Keratinocyte (primary cell): ENCODE data around the gene CYB561. TPM values are rescaled to one million over a fixed set of nuclear protein-coding genes. Genes with fewer than 3 reads are reported as not detected.

ENCODE experiments used
- DNase-seq: peaks from one replicate; pipeline ENCODE4 v3.0.0-alpha.2; 2011; ENCODE audit warnings: low read depth, missing footprints, low spot score
- FAIRE-seq: peaks from 2 replicates; lab custom pipeline; 2011; peaks lifted over from hg19 to GRCh38; lab: Jason Lieb, UNC
- H2AFZ ChIP-seq: 2 replicates; pipeline ENCODE4 v1.6.0; 2012; ENCODE audit warnings: low read length, control low read depth, inconsistent platforms; ENCODE audit not compliant: control insufficient read depth
- H3K27ac ChIP-seq: 2 replicates; pipeline ENCODE4 v1.5.1; 2011; ENCODE audit warnings: low read length; ENCODE audit not compliant: control insufficient read depth, insufficient read depth
- H3K27me3 ChIP-seq: 3 replicates; pipeline ENCODE4 v1.6.0; 2011; ENCODE audit warnings: low read length; ENCODE audit not compliant: control insufficient read depth, insufficient read depth; ENCODE audit errors: extremely low read depth
- H3K36me3 ChIP-seq, 2 experiments: 2 replicates in 1 of 2; 3 replicates in 1 of 2; pipeline ENCODE4 v1.5.1; 2011; ENCODE audit warnings: low read length in 2 of 2, mild to moderate bottlenecking in 1 of 2; ENCODE audit not compliant: control insufficient read depth in 2 of 2, insufficient read depth in 2 of 2; ENCODE audit errors: extremely low read depth in 1 of 2
- H3K4me1 ChIP-seq: 3 replicates; pipeline ENCODE4 v1.5.1; 2011; ENCODE audit warnings: low read length; ENCODE audit not compliant: control insufficient read depth, insufficient read depth; ENCODE audit errors: extremely low read depth
- H3K4me2 ChIP-seq: 3 replicates; pipeline ENCODE4 v1.6.0; 2011; ENCODE audit warnings: low read depth, low read length; ENCODE audit not compliant: control insufficient read depth, insufficient read depth; ENCODE audit errors: extremely low read depth
- H3K4me3 ChIP-seq, 3 experiments: fragments of 200-600 bp in 1 of 3; sonication (generic) in 1 of 3; 2 replicates in 2 of 3; 3 replicates in 1 of 3; pipeline ENCODE4 v1.5.1; 2011 to 2016; ENCODE audit warnings: low read length in 3 of 3, mild to moderate bottlenecking in 3 of 3, control low read depth in 2 of 3, inconsistent platforms in 1 of 3, low read depth in 1 of 3, mixed read lengths in 1 of 3, mixed run types in 1 of 3, moderate library complexity in 1 of 3; ENCODE audit not compliant: control insufficient read depth in 2 of 3, insufficient read depth in 2 of 3; ENCODE audit errors: extremely low read depth in 1 of 3
- H3K79me2 ChIP-seq: 2 replicates; pipeline ENCODE4 v1.6.0; 2012; ENCODE audit warnings: low read length; ENCODE audit not compliant: control insufficient read depth, insufficient read depth
- H3K9ac ChIP-seq: 3 replicates; pipeline ENCODE4 v1.6.0; 2011; ENCODE audit warnings: low read length; ENCODE audit not compliant: control insufficient read depth, insufficient read depth; ENCODE audit errors: extremely low read depth
- H3K9me1 ChIP-seq: 3 replicates; pipeline ENCODE4 v1.6.0; 2011; ENCODE audit warnings: low read length; ENCODE audit not compliant: control insufficient read depth, insufficient read depth; ENCODE audit errors: extremely low read depth
- H3K9me3 ChIP-seq: 2 replicates; pipeline ENCODE4 v1.5.1; 2012; ENCODE audit warnings: low read depth, low read length; ENCODE audit not compliant: control insufficient read depth
- H4K20me1 ChIP-seq: 3 replicates; pipeline ENCODE4 v1.6.0; 2011; ENCODE audit warnings: low read length; ENCODE audit not compliant: control insufficient read depth, insufficient read depth; ENCODE audit errors: extremely low read depth
- EZH2 ChIP-seq: IDR thresholded peaks from one replicate; pipeline ENCODE4 v1.6.1; 2012; ENCODE audit warnings: inconsistent platforms, mild to moderate bottlenecking, low read length, moderate library complexity
- dilution Hi-C: fragments of 300-500 bp; cut with MboI; formaldehyde crosslinking; loops from one replicate; pipeline ENCODE4 v1.7.0; 2020; ENCODE audit warnings: low sequenced_read_pairs; ENCODE audit not compliant: extremely low pct_ligation_motif_present
- polyA plus RNA-seq, 5 experiments: library from polyadenylated mRNA; depleted of rRNA in 3 of 5; stranded (reverse) in 3 of 5; stranded (forward) in 1 of 5; unstranded in 1 of 5; fragments of >200 nt; gene quantifications; 1 replicate in 1 of 5; 2 replicates in 3 of 5; 3 replicates in 1 of 5; pipeline versions ENCODE4 v1.2.1 to v1.2.3, GENCODE V29; 2011 to 2012; ENCODE audit warnings: missing spikeins in 2 of 5, low read depth in 1 of 5, low replicate concordance in 1 of 5
- TF ChIP-seq, protein P1 (sequence below), 3 experiments: IDR thresholded peaks in 1 of 3; conservative IDR thresholded peaks in 1 of 3; optimal IDR thresholded peaks in 1 of 3; 2 replicates in 2 of 3; 3 replicates in 1 of 3; pipeline versions ENCODE3 to v1.5.1; 2011; ENCODE audit warnings: low read length in 3 of 3, mild to moderate bottlenecking in 3 of 3, moderate library complexity in 2 of 3, control low read depth in 1 of 3, inconsistent platforms in 1 of 3; ENCODE audit not compliant: insufficient read depth in 2 of 3; ENCODE audit errors: extremely low read depth in 1 of 3

The CYB561 gene
- polyA plus RNA-seq, 1 donor (not counting 4 experiments of a cell fraction or from before 2014, with no cell fraction given), result 14.4 TPM

GRCh38 chr17:63405020-63405419 lies 41.1 kb downstream of the CYB561 start:
- H4K20me1 ChIP-seq, result no peaks in the 10 kb centered on the region
- no peaks in the 10 kb centered on the region for H3K9me1 ChIP-seq
- no peak overlapping the region for H3K27ac ChIP-seq
- H3K36me3 ChIP-seq, result peaks cover 5 to 10% of the 10 kb centered on the region in 2 experiments
- FAIRE-seq (no peak), DNase-seq (no peak)
- no peak overlapping the region for H3K4me2 ChIP-seq
- no peak overlapping the region for H3K9ac ChIP-seq
- TF ChIP-seq, protein P1, sequence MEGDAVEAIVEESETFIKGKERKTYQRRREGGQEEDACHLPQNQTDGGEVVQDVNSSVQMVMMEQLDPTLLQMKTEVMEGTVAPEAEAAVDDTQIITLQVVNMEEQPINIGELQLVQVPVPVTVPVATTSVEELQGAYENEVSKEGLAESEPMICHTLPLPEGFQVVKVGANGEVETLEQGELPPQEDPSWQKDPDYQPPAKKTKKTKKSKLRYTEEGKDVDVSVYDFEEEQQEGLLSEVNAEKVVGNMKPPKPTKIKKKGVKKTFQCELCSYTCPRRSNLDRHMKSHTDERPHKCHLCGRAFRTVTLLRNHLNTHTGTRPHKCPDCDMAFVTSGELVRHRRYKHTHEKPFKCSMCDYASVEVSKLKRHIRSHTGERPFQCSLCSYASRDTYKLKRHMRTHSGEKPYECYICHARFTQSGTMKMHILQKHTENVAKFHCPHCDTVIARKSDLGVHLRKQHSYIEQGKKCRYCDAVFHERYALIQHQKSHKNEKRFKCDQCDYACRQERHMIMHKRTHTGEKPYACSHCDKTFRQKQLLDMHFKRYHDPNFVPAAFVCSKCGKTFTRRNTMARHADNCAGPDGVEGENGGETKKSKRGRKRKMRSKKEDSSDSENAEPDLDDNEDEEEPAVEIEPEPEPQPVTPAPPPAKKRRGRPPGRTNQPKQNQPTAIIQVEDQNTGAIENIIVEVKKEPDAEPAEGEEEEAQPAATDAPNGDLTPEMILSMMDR (optimal IDR thresholded peaks at IDR 0.05 in 1 of 3, IDR thresholded peaks at IDR 0.05 in 1 of 3, conservative IDR thresholded peaks at IDR 0.05 in 1 of 3; ENCODE audit: extremely low read depth in 1 of 3, insufficient read depth in 2 of 3, low read length in 3 of 3), result no peak
- TF ChIP-seq EZH2, result no peak
- H3K4me3 ChIP-seq, result no peak overlapping the region
- H3K27me3 ChIP-seq, result no peaks in the 10 kb centered on the region
- H3K79me2 ChIP-seq, result no peaks in the 10 kb centered on the region
- dilution Hi-C loops, result no loop called here
- H2AFZ ChIP-seq, result no peak overlapping the region
- no peaks in the 10 kb centered on the region for H3K9me3 ChIP-seq
- H3K4me1 ChIP-seq, result peaks cover 4% of the 10 kb centered on the region

GRCh38 chr17:63402431-63403212 lies 43.5 kb downstream of the CYB561 start:
- Histone ChIP-seq H3K36me3 (peaks cover 7 to 14% of the 10 kb centered on the region in 2 experiments), H3K4me3 (no peak overlapping the region), H3K27me3 (no peaks in the 10 kb centered on the region), H3K9ac (no peak overlapping the region), H3K9me1 (no peaks in the 10 kb centered on the region), H3K4me2 (no peak overlapping the region), H3K27ac (no peak overlapping the region), H4K20me1 (no peaks in the 10 kb centered on the region), H3K9me3 (no peaks in the 10 kb centered on the region), H3K79me2 (no peaks in the 10 kb centered on the region), H3K4me1 (peaks cover 4% of the 10 kb centered on the region), H2AFZ (no peak overlapping the region)
- TF ChIP-seq, protein P1 (optimal IDR thresholded peaks at IDR 0.05 in 1 of 3, IDR thresholded peaks at IDR 0.05 in 1 of 3, conservative IDR thresholded peaks at IDR 0.05 in 1 of 3; ENCODE audit: extremely low read depth in 1 of 3, insufficient read depth in 2 of 3, low read length in 3 of 3), result no peak
- no peak for TF ChIP-seq EZH2
- dilution Hi-C loops, result no loop called here
- DNase-seq (no peak), FAIRE-seq (no peak)
